Ovary (tissue), 9 donors: ENCODE data around the gene MMEL1. TPM values are rescaled to one million over a fixed set of nuclear protein-coding genes. Genes with fewer than 3 reads are reported as not detected.

Source experiments
- DNase-seq, 5 donors: peaks; one replicate each; pipeline ENCODE4 v3.0.0-alpha.2; 2019 to 2020
- H3K27ac ChIP-seq, 2 donors: fragments of 200-600 bp; one replicate each; pipeline versions ENCODE4 v1.5.1 to v1.8.0; 2019 to 2022
- H3K27me3 ChIP-seq: fragments of 200-600 bp; one replicate; pipeline ENCODE4 v1.8.0; 2022
- H3K36me3 ChIP-seq: fragments of 200-600 bp; sonication (generic); one replicate; pipeline ENCODE4 v1.5.1; 2019
- H3K4me1 ChIP-seq: one replicate; pipeline ENCODE4 v1.8.1; 2013; ENCODE audit warnings: mild to moderate bottlenecking, moderate library complexity; ENCODE audit not compliant: insufficient read depth
- H3K4me3 ChIP-seq: fragments of 200-600 bp; sonication (generic); one replicate; pipeline ENCODE4 v1.5.1; 2017
- H3K9me3 ChIP-seq, 2 donors: fragments of 200-600 bp in 1 of 2; sonication (generic) in 1 of 2; one replicate each; pipeline versions ENCODE4 v1.5.1 to v1.8.1; 2013 to 2019; ENCODE audit warnings: mild to moderate bottlenecking in 1 of 2, moderate library complexity in 1 of 2
- EP300 ChIP-seq: sonication (generic); formaldehyde crosslinking; IDR thresholded peaks from one replicate; pipeline ENCODE4 v1.6.1; 2017; ENCODE audit warnings: antibody characterized with exemption
- POLR2A ChIP-seq: fragments of 450-650 bp; IDR thresholded peaks from one replicate; pipeline ENCODE4 v1.6.1; 2017; ENCODE audit warnings: antibody characterized with exemption, mild to moderate bottlenecking, moderate library complexity
- WGBS, 3 donors: extraction: QIAGEN DNeasy Blood & Tissue Kit in 1 of 3; methylation state at CpG; one replicate each; pipeline versions ENCODE4 v1.1.5 to v1.1.7; 2013 to 2017; 5-methylcytosine and 5-hydroxymethylcytosine counted together
- intact Hi-C, 4 donors: fragments of 100-400 bp; cut with DNase I; formaldehyde crosslinking; loops; one replicate each; pipeline versions ENCODE4 v1.11.0 to v1.15.1; 2022 to 2023
- polyA plus RNA-seq, 2 donors: library from polyadenylated mRNA; stranded (reverse); fragments of 200-250 nt in 1 of 2; fragments of 350-450 nt in 1 of 2; fragmentation: Illumina TruSeq in 1 of 2; extraction: RNeasy Lipid Tissue Mini Kit (QIAGEN cat#74804) in 1 of 2; gene quantifications; one replicate each; pipeline ENCODE4 v1.2.3, GENCODE V29; 2013 to 2014
- total RNA-seq, 7 donors: library from RNA; depleted of rRNA in 2 of 7; stranded (reverse); fragments of >200 nt in 2 of 7; fragmentation: NEBNext Ultra II Directional in 3 of 7; extraction: Animal tissue kit (Norgen Biotek cat#: 25700) in 3 of 7; gene quantifications; one replicate each; pipeline versions ENCODE4 v1.1.0 to v1.2.4, GENCODE V29; 2016 to 2023
- TF ChIP-seq, protein P1 (sequence below), 3 donors: fragments of 450-650 bp in 2 of 3; fragments of 200-600 bp in 1 of 3; IDR thresholded peaks; one replicate each; pipeline versions ENCODE4 v1.5.1 to v1.8.0; 2016 to 2022; ENCODE audit warnings: antibody characterized with exemption in 3 of 3, mild to moderate bottlenecking in 1 of 3
- donor health status: DM: no; HTN: no; CAD: no; lungs with moderate emphysema.
- donor health status: DM: no; HTN: no; CAD: no.
- donor health status: Bipolar disorder and iron deficiency.
- donor health status: DM: yes; HTN: yes; CAD: no.
- donor health status: DM: no; HTN: no; CAD: no.
- donor health status: DM: yes; HTN: yes; CAD: no.

Gene MMEL1
- total and polyA plus RNA-seq, 9 donors, result 0.42 to 7.9 (median 1.1) TPM; not detected in 3

DNA sequence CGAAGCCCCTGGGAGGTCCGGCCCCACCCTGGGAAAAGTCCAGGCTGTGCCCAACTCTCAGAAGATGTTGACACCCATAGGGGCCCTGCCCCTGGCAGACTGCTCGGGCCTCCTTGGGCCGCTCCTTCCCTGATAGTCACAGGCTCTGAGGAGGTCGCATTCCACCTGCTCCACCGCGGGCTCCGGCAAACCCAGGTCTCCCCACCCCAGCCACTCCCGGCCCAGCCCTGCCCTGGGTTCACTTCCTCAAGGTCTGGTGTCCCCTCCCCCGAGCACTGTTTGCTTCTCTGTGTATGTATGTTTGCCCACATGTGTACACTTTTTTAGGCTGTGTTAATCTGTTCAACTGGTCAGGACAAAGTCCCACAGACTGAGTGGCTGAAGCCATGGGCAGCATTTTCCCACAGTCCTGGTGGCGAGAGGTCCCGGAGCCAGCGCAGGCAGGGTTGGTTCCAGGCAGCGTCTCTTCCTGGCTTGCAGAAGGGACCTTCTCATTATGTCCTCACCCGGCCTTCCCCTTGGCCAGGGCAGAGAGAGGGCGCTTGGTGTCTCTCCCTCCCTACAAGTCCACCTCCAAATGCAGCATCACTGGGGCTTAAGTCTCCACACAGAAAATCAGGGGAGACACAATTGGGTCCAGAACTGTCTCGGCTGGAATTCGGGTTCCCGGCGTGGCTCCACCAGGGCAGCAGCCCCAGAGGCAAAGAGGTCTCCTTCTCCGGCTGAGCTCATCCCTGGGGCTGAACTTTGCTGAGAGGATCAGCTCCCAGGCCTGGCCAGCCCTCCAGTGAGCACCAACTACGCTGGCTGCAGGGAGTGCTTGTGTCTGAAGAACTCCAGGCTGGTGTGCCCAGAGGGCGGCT lies 56.8 kb downstream of the MMEL1 start:
- intact Hi-C loops, result no loop called here
- H3K27ac ChIP-seq, result no peak overlapping the region
- H3K27me3 ChIP-seq, result no peaks in the 10 kb centered on the region

DNA sequence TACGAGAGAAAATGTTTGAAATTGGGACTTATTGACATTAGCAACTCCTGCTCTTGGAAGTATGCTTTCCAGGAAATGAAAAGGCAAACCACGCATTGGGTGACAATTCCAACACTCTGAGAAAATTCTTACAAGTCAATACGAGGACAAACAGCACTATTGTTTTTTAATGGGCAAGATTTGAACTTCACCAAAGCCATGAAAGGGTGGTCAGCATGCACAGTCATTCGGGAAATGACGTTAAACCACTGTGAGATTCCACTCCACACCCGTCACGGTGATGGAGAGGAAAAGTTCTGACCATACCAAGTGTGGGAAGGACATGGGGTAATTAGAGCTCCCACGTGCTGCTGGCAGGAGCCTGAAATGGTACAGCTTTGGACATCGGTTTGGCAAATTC lies 58.5 kb downstream of the MMEL1 start:
- 78 to 82% (median 80%) methylated on average over 9 of the region's 9 CpGs for WGBS, 3 donors
- TF ChIP-seq EP300 (no peak), POLR2A (no peak)
- TF ChIP-seq, protein P1, sequence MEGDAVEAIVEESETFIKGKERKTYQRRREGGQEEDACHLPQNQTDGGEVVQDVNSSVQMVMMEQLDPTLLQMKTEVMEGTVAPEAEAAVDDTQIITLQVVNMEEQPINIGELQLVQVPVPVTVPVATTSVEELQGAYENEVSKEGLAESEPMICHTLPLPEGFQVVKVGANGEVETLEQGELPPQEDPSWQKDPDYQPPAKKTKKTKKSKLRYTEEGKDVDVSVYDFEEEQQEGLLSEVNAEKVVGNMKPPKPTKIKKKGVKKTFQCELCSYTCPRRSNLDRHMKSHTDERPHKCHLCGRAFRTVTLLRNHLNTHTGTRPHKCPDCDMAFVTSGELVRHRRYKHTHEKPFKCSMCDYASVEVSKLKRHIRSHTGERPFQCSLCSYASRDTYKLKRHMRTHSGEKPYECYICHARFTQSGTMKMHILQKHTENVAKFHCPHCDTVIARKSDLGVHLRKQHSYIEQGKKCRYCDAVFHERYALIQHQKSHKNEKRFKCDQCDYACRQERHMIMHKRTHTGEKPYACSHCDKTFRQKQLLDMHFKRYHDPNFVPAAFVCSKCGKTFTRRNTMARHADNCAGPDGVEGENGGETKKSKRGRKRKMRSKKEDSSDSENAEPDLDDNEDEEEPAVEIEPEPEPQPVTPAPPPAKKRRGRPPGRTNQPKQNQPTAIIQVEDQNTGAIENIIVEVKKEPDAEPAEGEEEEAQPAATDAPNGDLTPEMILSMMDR (IDR thresholded peaks at IDR 0.05), result no peak
- Histone ChIP-seq H3K27me3 (no peaks in the 10 kb centered on the region), H3K27ac (no peak overlapping the region), H3K4me1 (no peaks in the 10 kb centered on the region), H3K4me3 (no peak overlapping the region), H3K36me3 (no peaks in the 10 kb centered on the region), H3K9me3 (no peaks in the 10 kb centered on the region)
- DNase-seq, result no peak
- intact Hi-C loops, result no loop called here

More for the DNA sequence above, 56.8 kb downstream of the MMEL1 start:
- WGBS, 3 donors, result 76 to 84% (median 78%) methylated on average over 23 of the region's 23 CpGs
- Histone ChIP-seq H3K9me3 (no peaks in the 10 kb centered on the region), H3K4me3 (no peak overlapping the region), H3K36me3 (no peaks in the 10 kb centered on the region), H3K4me1 (no peaks in the 10 kb centered on the region)
- DNase-seq, result peak in 3 of 5 donors; percentile 9 to 25 (median 17)
- TF ChIP-seq EP300, result no peak
- no peak for TF ChIP-seq POLR2A
- TF ChIP-seq, protein P1 (IDR thresholded peaks at IDR 0.05), result no peak

DNA sequence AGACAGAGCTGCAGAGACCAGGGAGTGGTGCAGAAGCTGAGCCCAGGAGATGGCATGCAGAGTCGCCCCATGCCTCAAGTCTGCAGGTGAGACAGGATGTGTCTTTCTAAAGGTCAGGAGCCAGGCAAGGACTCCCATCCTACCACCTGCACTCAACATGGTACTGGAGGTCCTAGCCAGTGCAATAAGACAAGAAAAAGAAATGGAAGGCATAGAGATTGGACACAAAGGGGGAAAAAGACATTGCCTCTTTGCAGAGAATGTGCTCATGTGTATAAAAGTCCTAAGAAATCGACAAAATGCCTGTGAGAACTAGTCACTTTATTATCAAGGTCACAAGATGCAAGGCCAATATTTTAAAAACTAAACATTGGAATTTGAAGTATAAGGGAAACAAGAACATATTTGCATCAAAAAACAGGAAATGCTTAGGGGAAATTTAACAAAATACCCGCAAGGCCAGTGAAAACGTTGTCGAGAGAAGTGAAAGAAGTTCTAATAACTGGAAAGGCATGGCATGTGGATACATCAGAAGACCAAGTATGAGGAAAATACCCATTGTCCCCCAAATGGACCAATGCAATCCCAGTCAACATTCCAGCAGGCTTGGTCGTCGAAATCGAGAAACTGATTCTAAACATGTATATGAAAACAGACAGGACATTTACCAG lies 59.4 kb downstream of the MMEL1 start:
- Histone ChIP-seq H3K27ac (no peak overlapping the region), H3K4me1 (no peaks in the 10 kb centered on the region), H3K4me3 (no peak overlapping the region), H3K27me3 (no peaks in the 10 kb centered on the region), H3K9me3 (no peaks in the 10 kb centered on the region), H3K36me3 (no peaks in the 10 kb centered on the region)
- whole genome bisulfite sequencing, 3 donors, result 70 to 80% (median 79%) methylated on average over 8 of the region's 8 CpGs
- TF ChIP-seq POLR2A (no peak), EP300 (no peak)
- TF ChIP-seq, protein P1 (IDR thresholded peaks at IDR 0.05), result no peak
- no peak for DNase-seq
- intact Hi-C loops, result no loop called here

GRCh38 chr1:2571348-2571747 lies 61.5 kb downstream of the MMEL1 start:
- no peaks in the 10 kb centered on the region for H3K36me3 ChIP-seq
- H3K4me3 ChIP-seq, result no peak overlapping the region
- intact Hi-C loops, result no loop called here
- TF ChIP-seq POLR2A, result no peak
- TF ChIP-seq, protein P1 (IDR thresholded peaks at IDR 0.05), result no peak
- no peak for TF ChIP-seq EP300
- no peak overlapping the region for H3K27ac ChIP-seq
- 80 to 86% (median 82%) methylated on average over 9 of the region's 9 CpGs for WGBS, 3 donors
- H3K27me3 ChIP-seq, result no peaks in the 10 kb centered on the region
- DNase-seq, result no peak
- H3K9me3 ChIP-seq, result no peaks in the 10 kb centered on the region
- H3K4me1 ChIP-seq, result no peaks in the 10 kb centered on the region
